Lung (tissue), 12 donors: ENCODE measurements around the gene MAPK8IP3. TPM values are rescaled to one million over a fixed set of nuclear protein-coding genes. Genes with fewer than 3 reads are reported as not detected.

Source experiments
- ATAC-seq: fragments of 200-7000 bp; cut with Tn5 transposase; one replicate; pipeline ENCODE4 v1.9.1; 2020; ENCODE audit warnings: moderate number of reproducible peaks; ENCODE audit not compliant: insufficient read depth, low FRiP score
- DNase-seq, 3 donors: peaks; one replicate each; pipeline ENCODE4 v3.0.0-alpha.2; 2013 to 2017
- H3K27ac ChIP-seq, 2 donors: one replicate each; pipeline ENCODE4 v1.5.1; 2013; ENCODE audit warnings: mild to moderate bottlenecking in 2 of 2, moderate library complexity in 2 of 2, control low read depth in 1 of 2, inconsistent platforms in 1 of 2, low read depth in 1 of 2, low read length in 1 of 2
- H3K27me3 ChIP-seq, 3 donors: one replicate each; pipeline ENCODE4 v1.5.1; 2013; ENCODE audit warnings: low read length in 2 of 3; ENCODE audit not compliant: control insufficient read depth in 3 of 3, insufficient read depth in 3 of 3
- H3K36me3 ChIP-seq, 4 donors: one replicate each; pipeline ENCODE4 v1.5.1; 2013; ENCODE audit warnings: low read length in 4 of 4, mild to moderate bottlenecking in 1 of 4, moderate library complexity in 1 of 4; ENCODE audit not compliant: control insufficient read depth in 4 of 4, insufficient read depth in 4 of 4
- H3K4me1 ChIP-seq, 5 donors: one replicate each; pipeline ENCODE4 v1.5.1; 2013; ENCODE audit warnings: low read length in 5 of 5, mild to moderate bottlenecking in 2 of 5, moderate library complexity in 1 of 5; ENCODE audit not compliant: control insufficient read depth in 5 of 5, insufficient read depth in 5 of 5
- H3K4me3 ChIP-seq: one replicate; pipeline ENCODE4 v1.5.1; 2013; ENCODE audit warnings: mild to moderate bottlenecking, control low read depth, moderate library complexity
- H3K9ac ChIP-seq, 2 donors: one replicate each; pipeline ENCODE4 v1.5.1; 2013; ENCODE audit warnings: low read length in 2 of 2, control low read depth in 1 of 2; ENCODE audit not compliant: insufficient read depth in 1 of 2
- H3K9me3 ChIP-seq, 4 donors: one replicate each; pipeline ENCODE4 v1.5.1; 2013; ENCODE audit warnings: low read length in 3 of 4, mild to moderate bottlenecking in 1 of 4, moderate library complexity in 1 of 4; ENCODE audit not compliant: control insufficient read depth in 4 of 4, insufficient read depth in 3 of 4
- WGBS, 2 donors: extraction: QIAGEN DNeasy Blood & Tissue Kit; methylation state at CpG; one replicate each; pipeline ENCODE4 v1.1.7; 2013; 5-methylcytosine and 5-hydroxymethylcytosine counted together
- polyA plus RNA-seq, 2 donors: library from polyadenylated mRNA; stranded (reverse); fragments of 200-250 nt; gene quantifications; one replicate each; pipeline ENCODE4 v1.2.1, GENCODE V29; 2013
- total RNA-seq, 2 donors: library from RNA; depleted of rRNA in 1 of 2; stranded (reverse); fragments of >200 nt in 1 of 2; gene quantifications; one replicate each; pipeline ENCODE4 v1.2.1, GENCODE V29; 2014 to 2021
- TF ChIP-seq, protein P1 (sequence below): IDR thresholded peaks from 2 replicates; pipeline ENCODE4 v1.5.1; 2012; ENCODE audit warnings: mild to moderate bottlenecking; ENCODE audit errors: control extremely low read depth, extremely low read depth
- donor health status: control.
- donor health status: control.
- donor health status: Bipolar disorder and iron deficiency.
- donor health status: healthy.
- donor health status: DM: yes; HTN: yes; CAD: no.

Gene MAPK8IP3
- total and polyA plus RNA-seq, 4 donors = 40.3 to 76.7 (median 63.6) TPM

DNA sequence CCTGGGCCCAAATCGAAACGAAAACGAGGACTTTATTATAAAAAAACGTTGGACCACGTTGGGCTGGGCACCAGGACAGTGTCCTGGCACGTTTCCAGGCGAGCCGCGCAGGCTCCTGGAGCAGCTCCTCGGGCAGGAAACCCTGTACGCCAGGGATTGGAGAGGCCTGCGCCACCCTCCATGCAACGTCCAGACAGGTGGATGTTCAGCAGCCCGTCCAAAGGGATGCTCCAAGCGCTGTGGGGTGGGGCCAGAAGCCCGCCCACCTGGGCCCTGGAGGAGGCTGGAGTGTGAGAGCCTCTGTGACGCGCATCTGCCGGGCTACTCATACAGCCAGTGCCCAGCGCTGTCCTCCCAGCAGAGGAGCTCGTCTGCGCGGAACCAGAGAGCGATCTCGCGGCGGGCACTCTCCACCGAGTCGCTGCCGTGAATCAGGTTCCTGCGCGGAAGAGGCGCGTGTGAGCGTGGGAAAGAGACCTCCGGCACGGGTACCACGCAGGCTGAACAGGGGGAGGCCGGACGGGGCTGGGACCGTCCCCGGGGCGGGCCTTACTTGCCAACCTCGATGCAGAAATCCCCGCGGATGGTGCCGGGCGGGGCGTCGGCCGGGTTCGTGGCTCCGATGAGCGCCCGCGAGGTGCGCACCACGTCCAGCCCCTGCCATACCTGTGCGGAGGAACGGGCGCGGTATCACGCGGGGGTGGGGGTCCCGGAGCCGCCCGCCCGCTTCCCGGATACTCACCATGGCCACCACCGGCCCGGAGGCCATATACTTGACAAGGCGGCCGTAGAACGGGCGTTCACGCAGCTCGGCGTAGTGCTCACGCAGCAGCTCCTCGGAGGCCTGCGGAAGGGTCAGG, 64.6 kb downstream of the MAPK8IP3 start:
- no peak for ATAC-seq
- H3K36me3 ChIP-seq = peaks cover 6 to 40% (median 9%) of the 10 kb centered on the region in 4 donors
- TF ChIP-seq, protein P1, sequence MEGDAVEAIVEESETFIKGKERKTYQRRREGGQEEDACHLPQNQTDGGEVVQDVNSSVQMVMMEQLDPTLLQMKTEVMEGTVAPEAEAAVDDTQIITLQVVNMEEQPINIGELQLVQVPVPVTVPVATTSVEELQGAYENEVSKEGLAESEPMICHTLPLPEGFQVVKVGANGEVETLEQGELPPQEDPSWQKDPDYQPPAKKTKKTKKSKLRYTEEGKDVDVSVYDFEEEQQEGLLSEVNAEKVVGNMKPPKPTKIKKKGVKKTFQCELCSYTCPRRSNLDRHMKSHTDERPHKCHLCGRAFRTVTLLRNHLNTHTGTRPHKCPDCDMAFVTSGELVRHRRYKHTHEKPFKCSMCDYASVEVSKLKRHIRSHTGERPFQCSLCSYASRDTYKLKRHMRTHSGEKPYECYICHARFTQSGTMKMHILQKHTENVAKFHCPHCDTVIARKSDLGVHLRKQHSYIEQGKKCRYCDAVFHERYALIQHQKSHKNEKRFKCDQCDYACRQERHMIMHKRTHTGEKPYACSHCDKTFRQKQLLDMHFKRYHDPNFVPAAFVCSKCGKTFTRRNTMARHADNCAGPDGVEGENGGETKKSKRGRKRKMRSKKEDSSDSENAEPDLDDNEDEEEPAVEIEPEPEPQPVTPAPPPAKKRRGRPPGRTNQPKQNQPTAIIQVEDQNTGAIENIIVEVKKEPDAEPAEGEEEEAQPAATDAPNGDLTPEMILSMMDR = no peak
- WGBS, 2 donors = 11 to 22% methylated on average over 73 to 81 of the region's 81 CpGs
- H3K4me1 ChIP-seq = peaks cover 0 to 28% (median 0%) of the 10 kb centered on the region in 5 donors
- no peaks in the 10 kb centered on the region for H3K9me3 ChIP-seq
- peak overlapping the region; percentile 72 for H3K4me3 ChIP-seq
- no peak overlapping the region for H3K9ac ChIP-seq
- H3K27ac ChIP-seq = peak overlapping the region; percentile 17 to 68
- no peaks in the 10 kb centered on the region for H3K27me3 ChIP-seq
- DNase-seq = peak in 1 of 3 donors; percentile 35

DNA sequence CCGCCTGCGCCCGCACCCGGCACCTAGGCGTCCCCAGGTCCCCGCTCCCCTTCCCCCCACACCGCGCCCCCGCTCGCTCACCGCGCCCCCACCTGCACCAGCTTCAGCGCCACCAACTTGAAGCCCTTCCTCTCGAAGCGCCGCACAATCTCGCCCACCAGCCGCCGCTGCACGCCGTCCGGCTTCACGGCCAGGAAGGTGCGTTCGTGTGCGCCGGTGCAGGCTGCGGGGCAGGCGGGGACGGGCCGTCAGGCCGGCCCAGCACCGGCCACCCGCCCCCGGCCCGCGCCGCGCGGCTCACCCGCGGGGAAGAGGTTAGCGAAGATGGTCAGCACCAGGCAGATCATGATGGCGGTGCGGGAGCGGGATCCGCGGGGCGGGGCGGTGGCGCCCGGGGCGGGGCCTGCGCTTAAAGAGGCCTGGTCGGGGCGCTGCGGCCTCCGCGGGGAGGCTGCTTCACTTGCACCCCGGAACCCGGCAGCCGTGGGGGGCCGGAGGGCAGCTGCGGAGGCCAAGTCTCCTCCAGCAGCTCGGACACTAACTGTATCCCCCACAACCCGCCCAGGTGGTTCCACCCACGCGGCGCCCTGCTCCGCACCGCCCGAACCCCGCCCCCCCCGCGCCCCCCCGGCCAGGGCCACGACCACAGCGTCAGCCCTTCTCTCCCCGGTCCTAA, 65.3 kb downstream of the MAPK8IP3 start, which contains the start of gene NME3:
Gene NME3, minus strand, starts transcription at position 356 of the 676 bp plus-strand sequence. Its CDS starts 9 bp downstream, at position 347.
- Histone ChIP-seq H3K27ac (peak within 1 kb of the TSS; percentile 17 to 81), H3K9ac (no peak within 1 kb of the TSS), H3K36me3 (peaks cover 2 to 40% (median 7%) of the 10 kb centered on the region in 4 donors), H3K27me3 (no peaks in the 10 kb centered on the region), H3K4me1 (peaks cover 0 to 28% (median 0%) of the 10 kb centered on the region in 5 donors), H3K9me3 (no peaks in the 10 kb centered on the region), H3K4me3 (peak within 1 kb of the TSS; percentile 95)
- DNase-seq (peak; percentile 49 to 67 (median 62)), ATAC-seq (peak; percentile 52)
- WGBS, 2 donors = 1% methylated on average over 46 to 79 of the region's 79 CpGs
- TF ChIP-seq, protein P1 = no peak

DNA sequence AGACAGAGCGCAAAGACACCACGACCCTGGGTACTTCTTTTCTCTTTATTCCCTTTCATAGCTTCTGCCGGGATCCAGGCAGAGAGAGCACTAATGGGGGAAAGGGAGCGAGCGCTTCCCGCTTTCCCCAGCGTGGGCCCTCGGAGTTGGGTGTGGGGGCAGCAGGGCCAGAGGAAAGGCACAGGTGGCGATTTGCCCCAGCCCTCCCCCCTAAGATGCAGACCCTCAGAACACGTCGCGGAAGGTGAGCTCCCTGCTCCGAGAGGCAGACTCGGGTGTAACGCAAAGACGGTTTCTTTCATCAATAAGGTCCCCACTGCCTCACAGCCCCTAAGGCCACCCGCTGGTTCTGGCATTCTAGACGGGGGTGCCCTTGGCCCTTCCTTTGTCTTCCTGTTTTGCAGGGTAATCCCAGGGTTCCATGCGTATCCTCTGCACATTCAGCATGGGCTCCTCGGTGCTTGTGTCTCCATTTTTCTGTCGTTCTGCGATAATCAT, 65.9 kb downstream of the MAPK8IP3 start:
- Histone ChIP-seq H3K9me3 (no peaks in the 10 kb centered on the region), H3K4me1 (peaks cover 0 to 28% (median 0%) of the 10 kb centered on the region in 5 donors), H3K9ac (no peak overlapping the region), H3K36me3 (peaks cover 5 to 41% (median 7%) of the 10 kb centered on the region in 4 donors), H3K27me3 (no peaks in the 10 kb centered on the region), H3K27ac (peak overlapping the region; percentile 6 to 9), H3K4me3 (peak overlapping the region; percentile 95)
- WGBS, 2 donors = 15 to 27% methylated on average over 22 of the region's 22 CpGs
- TF ChIP-seq, protein P1 = no peak
- DNase-seq (no peak), ATAC-seq (no peak)
